SJCRH30 (cell line): ENCODE measurements around the gene ESYT2. TPM values are rescaled to one million over a fixed set of nuclear protein-coding genes. Genes with fewer than 3 reads are reported as not detected.

Experiments
- DNase-seq, 2 experiments: peaks; one replicate each; pipeline ENCODE4 v3.0.0-alpha.2; 2015 to 2020
- H3K27ac ChIP-seq: fragments of 250-450 bp; sonication (Bioruptor Pico); 2 replicates; pipeline ENCODE4 v1.5.1; 2020; ENCODE audit warnings: mild to moderate bottlenecking, moderate library complexity
- H3K27me3 ChIP-seq: fragments of 250-450 bp; sonication (Bioruptor Pico); 2 replicates; pipeline ENCODE4 v1.5.1; 2020; ENCODE audit warnings: mild to moderate bottlenecking, moderate library complexity
- H3K36me3 ChIP-seq: fragments of 250-450 bp; sonication (Bioruptor Pico); 2 replicates; pipeline ENCODE4 v1.5.1; 2020; ENCODE audit warnings: mild to moderate bottlenecking, moderate library complexity
- H3K4me1 ChIP-seq: fragments of 250-450 bp; sonication (Bioruptor Pico); 2 replicates; pipeline ENCODE4 v1.5.1; 2020; ENCODE audit warnings: mild to moderate bottlenecking, moderate library complexity
- H3K4me3 ChIP-seq: fragments of 250-450 bp; sonication (Bioruptor Pico); 2 replicates; pipeline ENCODE4 v1.5.1; 2020; ENCODE audit warnings: mild to moderate bottlenecking, moderate library complexity
- H3K9me3 ChIP-seq: fragments of 250-450 bp; sonication (Bioruptor Pico); replicated peaks from 2 replicates; pipeline ENCODE4 v1.5.1; 2020; ENCODE audit warnings: mild to moderate bottlenecking, moderate library complexity
- total RNA-seq: library from RNA; depleted of rRNA; stranded (reverse); fragments of >200 nt; shearing (Covaris generic); gene quantifications from 2 replicates; pipeline ENCODE4 v1.2.3, GENCODE V29; 2014

The ESYT2 gene
- total RNA-seq, 1 experiment from 2014 or later = 55.2 TPM

GRCh38 chr7:158746957-158747356 lies 82.4 kb downstream of the ESYT2 start:
- H3K27ac ChIP-seq = no peak overlapping the region
- DNase-seq = no peak
- H3K27me3 ChIP-seq = no peaks in the 10 kb centered on the region
- peaks cover 25% of the 10 kb centered on the region for H3K36me3 ChIP-seq
- H3K4me1 ChIP-seq = no peaks in the 10 kb centered on the region
- no peak overlapping the region for H3K4me3 ChIP-seq
- no peaks in the 10 kb centered on the region for H3K9me3 ChIP-seq

- H3K27me3 ChIP-seq = no peaks in the 10 kb centered on the region
- H3K4me1 ChIP-seq = no peaks in the 10 kb centered on the region
- peaks cover 41% of the 10 kb centered on the region for H3K36me3 ChIP-seq
- no peak overlapping the region for H3K4me3 ChIP-seq
- H3K9me3 ChIP-seq = no peaks in the 10 kb centered on the region
- DNase-seq = no peak
- H3K27ac ChIP-seq = no peak overlapping the region
Observed at GRCh38 chr7:158745057-158745715, 84.1 kb downstream of the ESYT2 start.

- H3K27me3 ChIP-seq = no peaks in the 10 kb centered on the region
- peaks cover 41% of the 10 kb centered on the region for H3K36me3 ChIP-seq
- DNase-seq = no peak
- H3K27ac ChIP-seq = no peak overlapping the region
- H3K9me3 ChIP-seq = no peaks in the 10 kb centered on the region
- no peaks in the 10 kb centered on the region for H3K4me1 ChIP-seq
- no peak overlapping the region for H3K4me3 ChIP-seq
Observed at GRCh38 chr7:158744070-158744469, 85.2 kb downstream of the ESYT2 start.

GRCh38 chr7:158743219-158743618 lies 86.1 kb downstream of the ESYT2 start:
- Histone ChIP-seq H3K9me3 (no peaks in the 10 kb centered on the region), H3K27ac (no peak overlapping the region), H3K36me3 (peaks cover 40% of the 10 kb centered on the region), H3K27me3 (no peaks in the 10 kb centered on the region), H3K4me3 (no peak overlapping the region), H3K4me1 (no peaks in the 10 kb centered on the region)
- no peak for DNase-seq

- Histone ChIP-seq H3K4me1 (no peaks in the 10 kb centered on the region), H3K27me3 (no peaks in the 10 kb centered on the region), H3K27ac (no peak overlapping the region), H3K9me3 (no peaks in the 10 kb centered on the region), H3K36me3 (peaks cover 39% of the 10 kb centered on the region), H3K4me3 (no peak overlapping the region)
- no peak for DNase-seq
Observed at GRCh38 chr7:158742065-158742821, 87.1 kb downstream of the ESYT2 start.

GRCh38 chr7:158741294-158741666 lies 88.0 kb downstream of the ESYT2 start:
- H3K36me3 ChIP-seq = peaks cover 39% of the 10 kb centered on the region
- H3K9me3 ChIP-seq = no peaks in the 10 kb centered on the region
- H3K4me3 ChIP-seq = no peak overlapping the region
- H3K4me1 ChIP-seq = no peaks in the 10 kb centered on the region
- H3K27me3 ChIP-seq = no peaks in the 10 kb centered on the region
- no peak overlapping the region for H3K27ac ChIP-seq
- DNase-seq = no peak

GRCh38 chr7:158740657-158741293 lies 88.5 kb downstream of the ESYT2 start:
- Histone ChIP-seq H3K4me3 (no peak overlapping the region), H3K4me1 (no peaks in the 10 kb centered on the region), H3K36me3 (peaks cover 35% of the 10 kb centered on the region), H3K9me3 (no peaks in the 10 kb centered on the region), H3K27ac (no peak overlapping the region), H3K27me3 (no peaks in the 10 kb centered on the region)
- DNase-seq = no peak

GRCh38 chr7:158740013-158740656 lies 89.2 kb downstream of the ESYT2 start:
- peaks cover 30% of the 10 kb centered on the region for H3K36me3 ChIP-seq

GRCh38 chr7:158738841-158739240 lies 90.5 kb downstream of the ESYT2 start:
- H3K36me3 ChIP-seq = peaks cover 30% of the 10 kb centered on the region
- H3K4me1 ChIP-seq = no peaks in the 10 kb centered on the region
- no peaks in the 10 kb centered on the region for H3K9me3 ChIP-seq
- no peaks in the 10 kb centered on the region for H3K27me3 ChIP-seq
- DNase-seq = no peak
- no peak overlapping the region for H3K27ac ChIP-seq
- no peak overlapping the region for H3K4me3 ChIP-seq

More at GRCh38 chr7:158740013-158740656, 89.2 kb downstream of the ESYT2 start:
- Histone ChIP-seq H3K4me1 (no peaks in the 10 kb centered on the region), H3K27me3 (no peaks in the 10 kb centered on the region), H3K4me3 (no peak overlapping the region), H3K9me3 (no peaks in the 10 kb centered on the region), H3K27ac (no peak overlapping the region)
- no peak for DNase-seq

- H3K27ac ChIP-seq = no peak overlapping the region
Observed at GRCh38 chr7:158737064-158737695, 92.1 kb downstream of the ESYT2 start.

GRCh38 chr7:158735935-158736334 lies 93.4 kb downstream of the ESYT2 start:
- H3K27ac ChIP-seq = no peak overlapping the region
- H3K27me3 ChIP-seq = no peaks in the 10 kb centered on the region
- no peaks in the 10 kb centered on the region for H3K9me3 ChIP-seq
- H3K4me3 ChIP-seq = no peak overlapping the region
- no peaks in the 10 kb centered on the region for H3K4me1 ChIP-seq
- DNase-seq = no peak
- peaks cover 15% of the 10 kb centered on the region for H3K36me3 ChIP-seq

More at GRCh38 chr7:158737064-158737695, 92.1 kb downstream of the ESYT2 start:
- DNase-seq = no peak
- no peaks in the 10 kb centered on the region for H3K27me3 ChIP-seq
- H3K36me3 ChIP-seq = peaks cover 24% of the 10 kb centered on the region
- H3K9me3 ChIP-seq = no peaks in the 10 kb centered on the region
- no peaks in the 10 kb centered on the region for H3K4me1 ChIP-seq
- H3K4me3 ChIP-seq = no peak overlapping the region

- Histone ChIP-seq H3K36me3 (peaks cover 6% of the 10 kb centered on the region), H3K27ac (no peak overlapping the region), H3K27me3 (no peaks in the 10 kb centered on the region), H3K4me1 (no peaks in the 10 kb centered on the region), H3K4me3 (no peak overlapping the region), H3K9me3 (no peaks in the 10 kb centered on the region)
- DNase-seq = no peak
Observed at GRCh38 chr7:158734861-158735260, 94.4 kb downstream of the ESYT2 start.

- Histone ChIP-seq H3K36me3 (peaks cover 5% of the 10 kb centered on the region), H3K4me3 (no peak overlapping the region), H3K27ac (no peak overlapping the region), H3K27me3 (no peaks in the 10 kb centered on the region), H3K9me3 (no peaks in the 10 kb centered on the region), H3K4me1 (no peaks in the 10 kb centered on the region)
- DNase-seq = no peak
Observed at GRCh38 chr7:158733775-158734494, 95.4 kb downstream of the ESYT2 start.

- Histone ChIP-seq H3K4me1 (no peaks in the 10 kb centered on the region), H3K4me3 (no peak overlapping the region)
- DNase-seq = no peak
Observed at GRCh38 chr7:158733220-158733519, 96.1 kb downstream of the ESYT2 start.

More at GRCh38 chr7:158733220-158733519, 96.1 kb downstream of the ESYT2 start:
- Histone ChIP-seq H3K27ac (no peak overlapping the region), H3K27me3 (no peaks in the 10 kb centered on the region), H3K9me3 (no peaks in the 10 kb centered on the region), H3K36me3 (peaks cover 5% of the 10 kb centered on the region; the same call in 1 of the 2 replicates)
